Stomach (tissue), 4 donors: ENCODE data around the gene LDLRAD3.

ENCODE experiments used
- EP300 ChIP-seq: sonication (generic); formaldehyde crosslinking; IDR thresholded peaks from one replicate; pipeline ENCODE4 v1.6.1; 2017; ENCODE audit warnings: antibody characterized with exemption
- TF ChIP-seq, protein P1 (sequence below), 7 experiments: fragments of 450-650 bp in 4 of 7; fragments of 200-600 bp in 3 of 7; sonication (generic) in 3 of 7; IDR thresholded peaks; one replicate each; pipeline ENCODE4 v1.5.1; 2016 to 2019; ENCODE audit warnings: antibody characterized with exemption in 7 of 7, control low read depth in 2 of 7, mild to moderate bottlenecking in 1 of 7

DNA sequence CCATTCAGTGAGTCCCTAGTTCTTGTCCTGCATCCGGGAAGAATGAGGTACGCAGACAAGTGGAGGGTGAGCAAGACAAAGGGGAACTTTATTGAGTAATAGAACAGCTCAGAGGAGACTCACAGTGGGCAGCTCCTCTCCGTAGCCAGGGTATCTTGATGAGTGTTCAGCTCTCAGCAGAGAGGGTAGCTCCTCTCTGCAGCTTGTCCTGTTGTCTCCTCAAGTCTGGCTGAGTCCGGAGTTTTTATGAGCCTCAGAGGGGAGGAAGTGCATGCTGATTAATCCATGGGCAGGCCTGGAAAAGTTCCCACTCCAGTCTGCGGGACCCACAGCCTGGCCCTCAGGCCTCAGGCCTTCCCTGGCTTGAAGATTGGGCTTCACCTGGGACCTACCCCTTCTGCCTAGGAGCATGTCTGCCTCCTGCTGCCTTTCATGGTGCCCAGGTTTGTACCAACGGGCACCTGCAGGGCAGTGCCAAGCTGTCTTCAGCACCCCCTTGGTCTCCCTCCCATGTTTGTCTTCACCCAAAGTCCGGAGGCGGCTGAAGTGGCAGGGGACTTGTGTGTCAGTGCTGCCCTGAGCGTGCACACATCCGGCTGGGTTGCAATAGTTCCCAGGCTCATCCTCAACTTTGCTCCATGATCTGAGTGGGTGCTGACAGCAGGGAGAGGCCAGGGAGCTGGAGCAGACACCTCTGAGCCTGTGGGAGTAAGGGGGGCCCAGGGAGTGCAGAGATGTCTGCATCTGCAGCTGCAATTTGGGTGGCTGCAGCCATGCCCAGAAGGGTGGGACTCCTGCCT, 134.2 kb downstream of the LDLRAD3 start:
- TF ChIP-seq, protein P1, sequence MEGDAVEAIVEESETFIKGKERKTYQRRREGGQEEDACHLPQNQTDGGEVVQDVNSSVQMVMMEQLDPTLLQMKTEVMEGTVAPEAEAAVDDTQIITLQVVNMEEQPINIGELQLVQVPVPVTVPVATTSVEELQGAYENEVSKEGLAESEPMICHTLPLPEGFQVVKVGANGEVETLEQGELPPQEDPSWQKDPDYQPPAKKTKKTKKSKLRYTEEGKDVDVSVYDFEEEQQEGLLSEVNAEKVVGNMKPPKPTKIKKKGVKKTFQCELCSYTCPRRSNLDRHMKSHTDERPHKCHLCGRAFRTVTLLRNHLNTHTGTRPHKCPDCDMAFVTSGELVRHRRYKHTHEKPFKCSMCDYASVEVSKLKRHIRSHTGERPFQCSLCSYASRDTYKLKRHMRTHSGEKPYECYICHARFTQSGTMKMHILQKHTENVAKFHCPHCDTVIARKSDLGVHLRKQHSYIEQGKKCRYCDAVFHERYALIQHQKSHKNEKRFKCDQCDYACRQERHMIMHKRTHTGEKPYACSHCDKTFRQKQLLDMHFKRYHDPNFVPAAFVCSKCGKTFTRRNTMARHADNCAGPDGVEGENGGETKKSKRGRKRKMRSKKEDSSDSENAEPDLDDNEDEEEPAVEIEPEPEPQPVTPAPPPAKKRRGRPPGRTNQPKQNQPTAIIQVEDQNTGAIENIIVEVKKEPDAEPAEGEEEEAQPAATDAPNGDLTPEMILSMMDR (IDR thresholded peaks at IDR 0.05), result no peak
- TF ChIP-seq EP300, result no peak
